ENCODE results near the gene CADPS2.

GRCh38 chr7:122674502-122674901 is 211.8 kb downstream of the CADPS2 start:
- no peak for TF ChIP-seq CTCF (IDR thresholded peaks at IDR 0.05)
- TF ChIP-seq EP300 (IDR thresholded peaks at IDR 0.05): no peak
